ENCODE data around the gene ANKS1B. TPM values are rescaled to one million over a fixed set of nuclear protein-coding genes. Genes with fewer than 3 reads are reported as not detected.
"Not testable (repeated sequence)": the region's sequence is repeated elsewhere in the genome, so short reads cannot be mapped to it uniquely, and the experiment has no call there.

The ANKS1B gene
- total RNA-seq, 1 donor from 2014 or later: 0.46 TPM

DNA sequence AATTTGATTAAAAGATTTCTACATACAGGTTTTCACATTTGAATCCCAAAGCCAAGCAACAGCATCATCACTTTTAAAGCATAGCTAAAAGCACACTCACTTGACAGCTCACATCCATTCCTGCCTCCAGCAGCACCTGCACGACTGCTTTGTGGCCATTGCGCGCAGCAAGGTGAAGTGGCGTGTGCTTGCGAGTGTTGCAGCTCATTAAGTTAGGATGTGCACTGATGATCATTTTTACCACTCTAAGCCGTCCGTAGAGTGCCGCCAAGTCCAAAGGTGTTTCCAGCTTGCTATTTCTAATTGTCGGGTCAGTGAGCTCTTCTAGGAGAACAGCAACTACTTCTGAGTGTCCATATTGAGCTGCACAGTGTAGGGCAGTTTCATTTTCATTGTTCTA lies 178.4 kb downstream of the ANKS1B start:
- H3K4me3 ChIP-seq (ENCODE audit: low read depth, low read length): no peak overlapping the region
- no peak for DNase-seq (ENCODE audit: low read depth)
- no peak for TF ChIP-seq CTCF (conservative IDR thresholded peaks at IDR 0.05; ENCODE audit: low read depth, low read length)

DNA sequence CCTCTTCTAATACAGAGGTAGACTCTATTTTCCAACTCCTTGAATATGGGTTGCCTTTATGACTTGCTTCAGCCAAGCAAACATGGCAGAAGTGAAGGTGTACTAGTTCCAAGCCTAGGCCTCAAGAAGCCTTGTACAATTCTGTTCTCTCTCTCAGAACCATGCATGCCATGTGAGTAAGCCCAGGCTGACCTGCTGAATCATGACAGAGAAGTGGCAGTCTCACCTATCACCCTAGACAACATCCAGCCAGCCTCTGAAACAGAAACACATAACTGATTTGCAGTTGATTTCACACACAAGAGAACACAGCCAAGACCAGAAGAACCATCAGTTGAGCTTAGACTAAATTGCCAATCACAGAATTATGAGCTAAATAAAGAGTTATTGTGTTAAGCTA lies 180.0 kb downstream of the ANKS1B start:
- peak; percentile 26 for DNase-seq (ENCODE audit: low read depth)
- no peak overlapping the region for H3K4me3 ChIP-seq (ENCODE audit: low read depth, low read length)
- TF ChIP-seq CTCF (conservative IDR thresholded peaks at IDR 0.05; ENCODE audit: low read depth, low read length): no peak

DNA sequence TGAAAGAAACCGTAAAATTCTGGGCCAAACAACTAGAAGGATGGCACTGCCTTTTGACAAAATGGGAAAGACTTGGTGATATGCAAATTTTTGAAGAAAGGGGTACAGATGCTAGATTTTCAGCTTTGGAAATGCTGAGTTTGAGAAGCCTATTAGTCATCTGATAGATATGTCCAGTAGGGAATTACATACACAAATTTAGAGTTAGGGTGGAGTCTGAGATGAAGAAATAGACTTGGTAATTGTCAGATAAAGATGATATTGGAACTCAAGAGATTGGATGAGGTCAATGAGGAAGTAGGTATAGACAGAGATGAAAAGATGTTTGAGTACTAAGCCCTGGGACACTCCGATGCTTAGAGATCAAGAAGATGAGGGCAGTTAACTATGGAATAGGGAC lies 184.1 kb downstream of the ANKS1B start:
- TF ChIP-seq CTCF (conservative IDR thresholded peaks at IDR 0.05; ENCODE audit: low read depth, low read length): no peak
- H3K4me3 ChIP-seq (ENCODE audit: low read depth, low read length): no peak overlapping the region
- no peak for DNase-seq (ENCODE audit: low read depth)

- not testable (repeated sequence) for DNase-seq (ENCODE audit: low read depth); H3K4me3 ChIP-seq (ENCODE audit: low read depth, low read length)
These were observed 186.8 kb downstream of the ANKS1B start for GRCh38 chr12:99797931-99798330.

GRCh38 chr12:99783421-99783820 lies 201.3 kb downstream of the ANKS1B start:
- no peak for DNase-seq (ENCODE audit: low read depth)
- no peak overlapping the region for H3K4me3 ChIP-seq (ENCODE audit: low read depth, low read length)
- no peak for TF ChIP-seq CTCF (conservative IDR thresholded peaks at IDR 0.05; ENCODE audit: low read depth, low read length)

DNA sequence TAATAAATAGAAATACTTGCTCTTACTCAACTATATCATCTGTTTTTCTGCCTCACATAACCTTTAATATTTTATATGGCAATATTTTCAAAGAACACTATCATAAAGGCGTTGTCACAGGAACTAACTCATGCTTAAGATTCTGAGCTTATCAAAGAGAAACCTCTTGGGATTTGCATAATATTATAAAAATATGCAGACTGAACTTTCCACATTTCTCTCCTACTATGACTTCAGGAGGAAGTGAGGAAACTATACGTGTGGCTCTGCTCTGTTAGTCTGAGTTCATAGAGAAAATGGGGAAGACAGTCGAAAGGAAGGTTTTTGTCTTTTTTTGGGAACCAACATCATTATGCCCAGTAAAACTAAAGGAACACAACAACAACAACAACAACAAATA lies 212.5 kb downstream of the ANKS1B start:
- no peak for DNase-seq (ENCODE audit: low read depth)
- no peak for TF ChIP-seq CTCF (conservative IDR thresholded peaks at IDR 0.05; ENCODE audit: low read depth, low read length)
- H3K4me3 ChIP-seq (ENCODE audit: low read depth, low read length): no peak overlapping the region

DNA sequence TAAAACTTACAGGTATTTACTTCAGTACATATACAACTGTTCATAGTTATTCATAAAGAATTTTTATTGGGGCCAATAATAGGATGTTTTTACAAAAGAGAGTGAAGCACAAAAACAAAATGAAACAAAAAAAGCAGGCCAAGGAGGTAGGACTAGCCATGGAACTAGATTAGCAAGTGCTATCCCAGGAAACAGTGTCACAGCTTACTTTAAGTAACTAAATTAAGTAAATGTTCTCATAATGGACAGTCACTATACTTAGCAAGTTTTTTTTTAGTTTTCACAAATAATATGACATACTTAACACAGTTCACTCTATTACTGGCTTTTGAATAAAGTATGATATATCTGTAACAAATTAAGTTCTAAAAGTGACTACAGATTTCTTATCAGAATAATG lies 213.1 kb downstream of the ANKS1B start:
- H3K4me3 ChIP-seq (ENCODE audit: low read depth, low read length): no peak overlapping the region
- no peak for DNase-seq (ENCODE audit: low read depth)

More for the DNA sequence above, 213.1 kb downstream of the ANKS1B start:
- TF ChIP-seq CTCF (conservative IDR thresholded peaks at IDR 0.05; ENCODE audit: low read depth, low read length): no peak
